Fibroblast of lung (primary cell): ENCODE results near the gene MBD1. TPM values are rescaled to one million over a fixed set of nuclear protein-coding genes. Genes with fewer than 3 reads are reported as not detected.

Source experiments
- DNase-seq, 2 donors: peaks; one replicate each; pipeline versions ENCODE4 v3.0.0 to v3.0.0-alpha.2; 2010; ENCODE audit warnings: low read depth in 2 of 2
- H2AFZ ChIP-seq: 2 replicates; pipeline ENCODE4 v1.5.1; 2012; ENCODE audit warnings: low read length, control low read depth, inconsistent platforms
- H3K27ac ChIP-seq: 2 replicates; pipeline ENCODE4 v1.5.1; 2011; ENCODE audit warnings: low read length, control low read depth; ENCODE audit not compliant: insufficient read depth
- H3K27me3 ChIP-seq: 2 replicates; pipeline ENCODE4 v1.5.1; 2011; ENCODE audit warnings: mild to moderate bottlenecking, low read length; ENCODE audit not compliant: control insufficient read depth, insufficient read depth
- H3K36me3 ChIP-seq: 2 replicates; pipeline ENCODE4 v1.5.1; 2011; ENCODE audit warnings: low read length; ENCODE audit not compliant: control insufficient read depth, insufficient read depth
- H3K4me1 ChIP-seq: 2 replicates; pipeline ENCODE4 v1.5.1; 2011; ENCODE audit warnings: low read length; ENCODE audit not compliant: control insufficient read depth, insufficient read depth; ENCODE audit errors: extremely low read depth
- H3K4me2 ChIP-seq: 2 replicates; pipeline ENCODE4 v1.5.1; 2011; ENCODE audit warnings: low read length, control low read depth; ENCODE audit not compliant: insufficient read depth; ENCODE audit errors: extremely low read depth
- H3K4me3 ChIP-seq, 4 experiments: fragments of 200-600 bp in 1 of 4; sonication (generic) in 1 of 4; replicated peaks in 1 of 4; 2 replicates each; pipeline ENCODE4 v1.5.1; 2011 to 2016; ENCODE audit warnings: low read length in 4 of 4, low read depth in 3 of 4, mild to moderate bottlenecking in 3 of 4, control low read depth in 2 of 4, inconsistent platforms in 1 of 4, mixed read lengths in 1 of 4; ENCODE audit not compliant: insufficient read depth in 1 of 4; ENCODE audit errors: control extremely low read depth in 1 of 4
- H3K79me2 ChIP-seq: 2 replicates; pipeline ENCODE4 v1.5.1; 2012; ENCODE audit warnings: mild to moderate bottlenecking, low read length, inconsistent platforms; ENCODE audit not compliant: control insufficient read depth, insufficient read depth
- H3K9ac ChIP-seq: 2 replicates; pipeline ENCODE4 v1.5.1; 2011; ENCODE audit warnings: mild to moderate bottlenecking, low read length, control low read depth; ENCODE audit not compliant: insufficient read depth
- H3K9me3 ChIP-seq: 2 replicates; pipeline ENCODE4 v1.5.1; 2012; ENCODE audit warnings: low read depth, low read length; ENCODE audit not compliant: control insufficient read depth, insufficient read depth
- H4K20me1 ChIP-seq: 2 replicates; pipeline ENCODE4 v1.5.1; 2011; ENCODE audit warnings: low read length; ENCODE audit not compliant: control insufficient read depth, insufficient read depth; ENCODE audit errors: extremely low read depth
- CTCF ChIP-seq, 2 donors: IDR thresholded peaks in 1 of 2; conservative IDR thresholded peaks in 1 of 2; 1 replicate in 1 of 2; 2 replicates in 1 of 2; pipeline ENCODE4 v1.5.1; 2011 to 2012; ENCODE audit warnings: low read length in 2 of 2, control low read depth in 1 of 2, inconsistent platforms in 1 of 2, low read depth in 1 of 2, mild to moderate bottlenecking in 1 of 2
- EZH2 ChIP-seq: IDR thresholded peaks from 2 replicates; pipeline ENCODE4 v1.5.1; 2012; ENCODE audit warnings: low read length, control low read depth, mild to moderate bottlenecking; ENCODE audit errors: missing control alignments
- polyA minus RNA-seq: library from RNA; depleted of rRNA, polyadenylated mRNA; stranded (reverse); fragments of >200 nt; gene quantifications from 2 replicates; pipeline ENCODE4 v1.2.3, GENCODE V29; 2011; ENCODE audit warnings: low replicate concordance
- polyA plus RNA-seq, 2 donors: library from polyadenylated mRNA; depleted of rRNA in 1 of 2; stranded (reverse) in 1 of 2; unstranded in 1 of 2; fragments of >200 nt; gene quantifications; 2 replicates each; pipeline ENCODE4 v1.2.1, GENCODE V29; 2011 to 2012; ENCODE audit warnings: missing spikeins in 1 of 2
- total RNA-seq: library from RNA; depleted of rRNA; stranded (reverse); fragments of >200 nt; gene quantifications from 2 replicates; pipeline ENCODE4 v1.2.1, GENCODE V29; 2014

MBD1 gene, protein sequence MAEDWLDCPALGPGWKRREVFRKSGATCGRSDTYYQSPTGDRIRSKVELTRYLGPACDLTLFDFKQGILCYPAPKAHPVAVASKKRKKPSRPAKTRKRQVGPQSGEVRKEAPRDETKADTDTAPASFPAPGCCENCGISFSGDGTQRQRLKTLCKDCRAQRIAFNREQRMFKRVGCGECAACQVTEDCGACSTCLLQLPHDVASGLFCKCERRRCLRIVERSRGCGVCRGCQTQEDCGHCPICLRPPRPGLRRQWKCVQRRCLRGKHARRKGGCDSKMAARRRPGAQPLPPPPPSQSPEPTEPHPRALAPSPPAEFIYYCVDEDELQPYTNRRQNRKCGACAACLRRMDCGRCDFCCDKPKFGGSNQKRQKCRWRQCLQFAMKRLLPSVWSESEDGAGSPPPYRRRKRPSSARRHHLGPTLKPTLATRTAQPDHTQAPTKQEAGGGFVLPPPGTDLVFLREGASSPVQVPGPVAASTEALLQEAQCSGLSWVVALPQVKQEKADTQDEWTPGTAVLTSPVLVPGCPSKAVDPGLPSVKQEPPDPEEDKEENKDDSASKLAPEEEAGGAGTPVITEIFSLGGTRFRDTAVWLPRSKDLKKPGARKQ
- total RNA-seq, result 44.9 and 53.3 TPM in 2 replicates
- polyA plus RNA-seq, result 31.1 and 36.2 TPM in 2 replicates
- 25.4 and 30.8 TPM in 2 replicates for polyA plus RNA-seq (2012)
- polyA minus RNA-seq, result 49.2 and 49.6 TPM in 2 replicates

- H3K79me2 ChIP-seq, result peaks cover 35% of the 10 kb centered on the region
Observed at GRCh38 chr18:50281295-50281971, at the start of gene MBD1. TSS of gene MBD1 (minus strand) at chr18:50281523. CDS start at chr18:50279992, 1,531 bp downstream.

DNA sequence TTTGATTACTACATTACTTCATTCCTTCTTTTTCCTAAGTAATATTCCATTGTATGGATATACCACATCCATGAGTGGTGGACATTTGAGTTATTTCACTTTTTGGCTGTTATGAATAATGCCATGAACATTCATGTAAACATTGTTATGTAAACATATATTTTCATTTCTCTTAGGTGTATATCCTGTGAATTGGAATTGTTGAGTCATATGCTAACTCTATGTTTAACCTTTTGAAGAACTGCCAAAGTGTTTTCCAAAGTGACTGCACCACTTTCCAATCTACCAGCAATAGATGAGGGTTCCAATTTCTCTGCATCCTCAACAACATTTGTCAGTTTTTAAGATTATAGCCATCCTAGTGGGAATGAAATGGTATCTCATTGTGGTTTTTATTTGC lies 48.9 kb upstream of the MBD1 start:
- Histone ChIP-seq H2AFZ (no peak overlapping the region), H3K27ac (no peak overlapping the region), H3K9ac (no peak overlapping the region), H3K4me3 (no peak overlapping the region), H3K9me3 (no peaks in the 10 kb centered on the region), H3K4me1 (no peaks in the 10 kb centered on the region), H3K4me2 (no peak overlapping the region), H3K79me2 (no peaks in the 10 kb centered on the region), H4K20me1 (no peaks in the 10 kb centered on the region), H3K27me3 (no peaks in the 10 kb centered on the region), H3K36me3 (no peaks in the 10 kb centered on the region)
- DNase-seq, result no peak
- no peak for TF ChIP-seq CTCF (conservative IDR thresholded peaks at IDR 0.05 in 1 of 2, IDR thresholded peaks at IDR 0.05 in 1 of 2; ENCODE audit: low read depth in 1 of 2, low read length in 2 of 2)
- no peak for TF ChIP-seq EZH2

More at GRCh38 chr18:50281295-50281971, at the start of gene MBD1:
- H3K36me3 ChIP-seq, result peaks cover 35% of the 10 kb centered on the region
- H3K4me2 ChIP-seq, result peak within 1 kb of the TSS; percentile 67
- no peaks in the 10 kb centered on the region for H3K27me3 ChIP-seq
- no peaks in the 10 kb centered on the region for H3K9me3 ChIP-seq
- TF ChIP-seq EZH2, result no peak
- TF ChIP-seq CTCF (conservative IDR thresholded peaks at IDR 0.05 in 1 of 2, IDR thresholded peaks at IDR 0.05 in 1 of 2; ENCODE audit: low read depth in 1 of 2, low read length in 2 of 2), result peak in 1 of 2 donors; percentile 26
- H4K20me1 ChIP-seq, result no peaks in the 10 kb centered on the region
- peak; percentile 99 for DNase-seq
- peak within 1 kb of the TSS; percentile 85 for H3K9ac ChIP-seq
- peak within 1 kb of the TSS; percentile 92 for H3K27ac ChIP-seq
- peak within 1 kb of the TSS; percentile 94 for H2AFZ ChIP-seq
- H3K4me3 ChIP-seq, result peak within 1 kb of the TSS; percentile 91 to 100 (median 96)
- peaks cover 6% of the 10 kb centered on the region for H3K4me1 ChIP-seq

DNA sequence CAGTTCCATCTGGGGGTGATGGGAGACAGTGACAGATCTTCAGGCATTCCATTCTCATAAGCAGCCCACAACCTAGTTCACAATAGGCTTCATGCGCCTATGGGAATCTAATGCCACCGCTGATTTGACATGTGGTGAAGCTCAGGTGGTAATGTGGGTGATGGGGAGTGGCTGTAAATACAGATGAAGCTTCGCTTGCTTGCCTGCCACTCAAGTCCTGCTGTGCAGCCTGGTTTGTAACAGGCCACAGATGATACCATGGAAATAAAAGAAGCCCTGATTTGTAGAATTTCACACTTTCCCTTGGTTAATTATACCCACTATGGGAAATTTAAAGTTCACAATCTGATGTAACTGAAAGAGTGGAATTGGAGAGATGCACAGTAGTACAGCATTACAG lies 46.7 kb upstream of the MBD1 start:
- H3K4me1 ChIP-seq, result no peaks in the 10 kb centered on the region
- no peaks in the 10 kb centered on the region for H3K9me3 ChIP-seq
- no peaks in the 10 kb centered on the region for H4K20me1 ChIP-seq
- no peak overlapping the region for H2AFZ ChIP-seq
- H3K4me2 ChIP-seq, result no peak overlapping the region
- no peaks in the 10 kb centered on the region for H3K36me3 ChIP-seq
- H3K4me3 ChIP-seq, result no peak overlapping the region
- no peak for DNase-seq
- no peaks in the 10 kb centered on the region for H3K27me3 ChIP-seq
- H3K9ac ChIP-seq, result no peak overlapping the region
- H3K27ac ChIP-seq, result no peak overlapping the region
- no peak for TF ChIP-seq CTCF (conservative IDR thresholded peaks at IDR 0.05 in 1 of 2, IDR thresholded peaks at IDR 0.05 in 1 of 2; ENCODE audit: low read depth in 1 of 2, low read length in 2 of 2)
- TF ChIP-seq EZH2, result no peak
- H3K79me2 ChIP-seq, result no peaks in the 10 kb centered on the region
